ENCODE results near the gene WWP2. TPM values are rescaled to one million over a fixed set of nuclear protein-coding genes. Genes with fewer than 3 reads are reported as not detected.
"Not testable (repeated sequence)": the region's sequence is repeated elsewhere in the genome, so short reads cannot be mapped to it uniquely, and the experiment has no call there.

The WWP2 gene
- polyA plus RNA-seq, 1 donor (not counting 4 experiments of a cell fraction or from before 2014, with no cell fraction given), result 6.9 TPM

- FAIRE-seq; H3K4me3 ChIP-seq (ENCODE audit: control insufficient read depth in 2 of 3, extremely low read depth in 1 of 3, insufficient read depth in 2 of 3, low read depth in 1 of 3, low read length in 3 of 3); DNase-seq (ENCODE audit: low read depth, low spot score); H3K4me1 ChIP-seq (ENCODE audit: control insufficient read depth, extremely low read depth, insufficient read depth, low read length); H3K4me2 ChIP-seq (ENCODE audit: control insufficient read depth, extremely low read depth, insufficient read depth, low read depth, low read length); H3K9me1 ChIP-seq (ENCODE audit: control insufficient read depth, extremely low read depth, insufficient read depth, low read length); H3K79me2 ChIP-seq (ENCODE audit: control insufficient read depth, insufficient read depth, low read length); H3K36me3 ChIP-seq (ENCODE audit: control insufficient read depth in 2 of 2, extremely low read depth in 1 of 2, insufficient read depth in 2 of 2, low read length in 2 of 2); H3K9ac ChIP-seq (ENCODE audit: control insufficient read depth, extremely low read depth, insufficient read depth, low read length); H2AFZ ChIP-seq (ENCODE audit: control insufficient read depth, low read length); H3K27me3 ChIP-seq (ENCODE audit: control insufficient read depth, extremely low read depth, insufficient read depth, low read length); dilution Hi-C loops (cut with MboI; ENCODE audit: extremely low pct_ligation_motif_present, low sequenced_read_pairs); H3K27ac ChIP-seq (ENCODE audit: control insufficient read depth, insufficient read depth, low read length); H4K20me1 ChIP-seq (ENCODE audit: control insufficient read depth, extremely low read depth, insufficient read depth, low read length); H3K9me3 ChIP-seq (ENCODE audit: control insufficient read depth, low read depth, low read length): not testable (repeated sequence)
Measured at GRCh38 chr16:69968125-69968524, 206.0 kb downstream of the WWP2 start.

- H3K4me1 ChIP-seq (ENCODE audit: control insufficient read depth, extremely low read depth, insufficient read depth, low read length); H3K27me3 ChIP-seq (ENCODE audit: control insufficient read depth, extremely low read depth, insufficient read depth, low read length); H3K9me1 ChIP-seq (ENCODE audit: control insufficient read depth, extremely low read depth, insufficient read depth, low read length); H4K20me1 ChIP-seq (ENCODE audit: control insufficient read depth, extremely low read depth, insufficient read depth, low read length); H3K27ac ChIP-seq (ENCODE audit: control insufficient read depth, insufficient read depth, low read length); H2AFZ ChIP-seq (ENCODE audit: control insufficient read depth, low read length); H3K4me2 ChIP-seq (ENCODE audit: control insufficient read depth, extremely low read depth, insufficient read depth, low read depth, low read length); DNase-seq (ENCODE audit: low read depth, low spot score); H3K36me3 ChIP-seq (ENCODE audit: control insufficient read depth in 2 of 2, extremely low read depth in 1 of 2, insufficient read depth in 2 of 2, low read length in 2 of 2); H3K9me3 ChIP-seq (ENCODE audit: control insufficient read depth, low read depth, low read length); dilution Hi-C loops (cut with MboI; ENCODE audit: extremely low pct_ligation_motif_present, low sequenced_read_pairs); H3K4me3 ChIP-seq (ENCODE audit: control insufficient read depth in 2 of 3, extremely low read depth in 1 of 3, insufficient read depth in 2 of 3, low read depth in 1 of 3, low read length in 3 of 3); H3K79me2 ChIP-seq (ENCODE audit: control insufficient read depth, insufficient read depth, low read length); H3K9ac ChIP-seq (ENCODE audit: control insufficient read depth, extremely low read depth, insufficient read depth, low read length); FAIRE-seq: not testable (repeated sequence)
Measured at GRCh38 chr16:69969657-69970056, 207.5 kb downstream of the WWP2 start.

GRCh38 chr16:69972120-69972519 lies 210.0 kb downstream of the WWP2 start:
- H3K9ac ChIP-seq (ENCODE audit: control insufficient read depth, extremely low read depth, insufficient read depth, low read length); H4K20me1 ChIP-seq (ENCODE audit: control insufficient read depth, extremely low read depth, insufficient read depth, low read length); H3K79me2 ChIP-seq (ENCODE audit: control insufficient read depth, insufficient read depth, low read length); H3K27me3 ChIP-seq (ENCODE audit: control insufficient read depth, extremely low read depth, insufficient read depth, low read length); H2AFZ ChIP-seq (ENCODE audit: control insufficient read depth, low read length); dilution Hi-C loops (cut with MboI; ENCODE audit: extremely low pct_ligation_motif_present, low sequenced_read_pairs); H3K4me1 ChIP-seq (ENCODE audit: control insufficient read depth, extremely low read depth, insufficient read depth, low read length); H3K9me3 ChIP-seq (ENCODE audit: control insufficient read depth, low read depth, low read length); H3K27ac ChIP-seq (ENCODE audit: control insufficient read depth, insufficient read depth, low read length); H3K36me3 ChIP-seq (ENCODE audit: control insufficient read depth in 2 of 2, extremely low read depth in 1 of 2, insufficient read depth in 2 of 2, low read length in 2 of 2); DNase-seq (ENCODE audit: low read depth, low spot score); H3K4me3 ChIP-seq (ENCODE audit: control insufficient read depth in 2 of 3, extremely low read depth in 1 of 3, insufficient read depth in 2 of 3, low read depth in 1 of 3, low read length in 3 of 3); H3K4me2 ChIP-seq (ENCODE audit: control insufficient read depth, extremely low read depth, insufficient read depth, low read depth, low read length); FAIRE-seq; H3K9me1 ChIP-seq (ENCODE audit: control insufficient read depth, extremely low read depth, insufficient read depth, low read length): not testable (repeated sequence)

GRCh38 chr16:69972935-69973334 lies 210.8 kb downstream of the WWP2 start:
- H3K79me2 ChIP-seq (ENCODE audit: control insufficient read depth, insufficient read depth, low read length); dilution Hi-C loops (cut with MboI; ENCODE audit: extremely low pct_ligation_motif_present, low sequenced_read_pairs); H3K9me3 ChIP-seq (ENCODE audit: control insufficient read depth, low read depth, low read length); H3K9ac ChIP-seq (ENCODE audit: control insufficient read depth, extremely low read depth, insufficient read depth, low read length); H3K4me2 ChIP-seq (ENCODE audit: control insufficient read depth, extremely low read depth, insufficient read depth, low read depth, low read length); FAIRE-seq; DNase-seq (ENCODE audit: low read depth, low spot score); H2AFZ ChIP-seq (ENCODE audit: control insufficient read depth, low read length); H3K36me3 ChIP-seq (ENCODE audit: control insufficient read depth in 2 of 2, extremely low read depth in 1 of 2, insufficient read depth in 2 of 2, low read length in 2 of 2); H4K20me1 ChIP-seq (ENCODE audit: control insufficient read depth, extremely low read depth, insufficient read depth, low read length); H3K27ac ChIP-seq (ENCODE audit: control insufficient read depth, insufficient read depth, low read length); H3K27me3 ChIP-seq (ENCODE audit: control insufficient read depth, extremely low read depth, insufficient read depth, low read length); H3K4me1 ChIP-seq (ENCODE audit: control insufficient read depth, extremely low read depth, insufficient read depth, low read length); H3K4me3 ChIP-seq (ENCODE audit: control insufficient read depth in 2 of 3, extremely low read depth in 1 of 3, insufficient read depth in 2 of 3, low read depth in 1 of 3, low read length in 3 of 3); H3K9me1 ChIP-seq (ENCODE audit: control insufficient read depth, extremely low read depth, insufficient read depth, low read length): not testable (repeated sequence)

GRCh38 chr16:69985196-69985595 lies 223.1 kb downstream of the WWP2 start:
- H2AFZ ChIP-seq (ENCODE audit: control insufficient read depth, low read length); dilution Hi-C loops (cut with MboI; ENCODE audit: extremely low pct_ligation_motif_present, low sequenced_read_pairs): not testable (repeated sequence)

More at GRCh38 chr16:69985196-69985595, 223.1 kb downstream of the WWP2 start:
- H3K27me3 ChIP-seq (ENCODE audit: control insufficient read depth, extremely low read depth, insufficient read depth, low read length); H3K27ac ChIP-seq (ENCODE audit: control insufficient read depth, insufficient read depth, low read length); DNase-seq (ENCODE audit: low read depth, low spot score); H3K9me3 ChIP-seq (ENCODE audit: control insufficient read depth, low read depth, low read length); H3K36me3 ChIP-seq (ENCODE audit: control insufficient read depth in 2 of 2, extremely low read depth in 1 of 2, insufficient read depth in 2 of 2, low read length in 2 of 2); H3K4me3 ChIP-seq (ENCODE audit: control insufficient read depth in 2 of 3, extremely low read depth in 1 of 3, insufficient read depth in 2 of 3, low read depth in 1 of 3, low read length in 3 of 3); H3K9ac ChIP-seq (ENCODE audit: control insufficient read depth, extremely low read depth, insufficient read depth, low read length); H3K4me2 ChIP-seq (ENCODE audit: control insufficient read depth, extremely low read depth, insufficient read depth, low read depth, low read length); FAIRE-seq; H3K4me1 ChIP-seq (ENCODE audit: control insufficient read depth, extremely low read depth, insufficient read depth, low read length); H3K79me2 ChIP-seq (ENCODE audit: control insufficient read depth, insufficient read depth, low read length); H3K9me1 ChIP-seq (ENCODE audit: control insufficient read depth, extremely low read depth, insufficient read depth, low read length); H4K20me1 ChIP-seq (ENCODE audit: control insufficient read depth, extremely low read depth, insufficient read depth, low read length): not testable (repeated sequence)

Measured in keratinocyte (primary cell).